Measurements from ENCODE around the gene ZNF552. TPM values are rescaled to one million over a fixed set of nuclear protein-coding genes. Genes with fewer than 3 reads are reported as not detected.
"Not testable (repeated sequence)": the region's sequence is repeated elsewhere in the genome, so short reads cannot be mapped to it uniquely, and the experiment has no call there.

The ZNF552 gene
- 1 to 10 TPM; 6.5 to 6.7 TPM for total RNA-seq

DNA sequence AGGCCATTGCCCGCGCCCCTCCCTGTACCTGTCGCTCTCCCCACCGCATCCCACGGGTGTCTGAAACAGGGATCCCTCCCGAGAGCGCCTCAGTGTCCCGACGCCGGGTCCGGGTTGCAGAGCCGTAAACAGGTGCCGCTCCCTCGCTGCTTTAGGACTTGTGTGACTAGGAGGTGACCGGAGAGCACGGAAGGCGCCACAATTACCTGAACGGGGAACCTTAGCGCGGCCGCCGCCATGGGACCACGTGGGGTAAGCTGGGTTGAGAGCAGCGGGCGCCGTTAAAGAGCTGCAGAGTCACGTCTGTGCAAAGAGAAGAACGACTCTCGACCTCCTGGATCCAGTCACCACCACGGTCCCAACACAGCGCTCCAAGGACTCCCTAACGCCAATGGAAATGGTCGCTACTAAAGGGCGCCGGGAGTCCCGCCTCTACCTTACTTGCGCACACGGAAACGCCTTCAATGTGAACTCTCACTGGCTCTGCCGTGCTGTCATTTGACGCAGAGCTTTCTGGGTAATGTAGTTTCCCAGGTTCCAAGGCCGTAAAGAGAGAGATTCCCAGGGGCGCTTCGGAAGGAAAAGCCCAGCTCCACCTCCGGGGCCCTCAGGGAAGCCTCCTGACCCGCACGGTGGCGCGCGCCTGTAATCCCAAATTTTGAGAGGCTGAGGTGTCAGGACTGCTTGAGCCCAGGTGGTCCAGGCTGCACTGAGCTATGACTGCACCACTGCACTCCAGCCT, at the start of gene ZNF552:
Gene ZNF552, minus strand, starts transcription at position 409 of the 742 bp plus-strand sequence. Its CDS starts 170 bp downstream, at position 239.
- ChIA-PET POLR2A (interaction anchor here (0.6 to 1.6 kb wide), 5 partner anchors 11 to 144 kb away, joined by 3 to 6 read pairs (median 3); partner anchors contain the start of gene ZNF776), CTCF (no interaction called here)
- intact Hi-C loops (cut with micrococcal nuclease), result no loop called here
- TF ChIP-seq, protein P1, sequence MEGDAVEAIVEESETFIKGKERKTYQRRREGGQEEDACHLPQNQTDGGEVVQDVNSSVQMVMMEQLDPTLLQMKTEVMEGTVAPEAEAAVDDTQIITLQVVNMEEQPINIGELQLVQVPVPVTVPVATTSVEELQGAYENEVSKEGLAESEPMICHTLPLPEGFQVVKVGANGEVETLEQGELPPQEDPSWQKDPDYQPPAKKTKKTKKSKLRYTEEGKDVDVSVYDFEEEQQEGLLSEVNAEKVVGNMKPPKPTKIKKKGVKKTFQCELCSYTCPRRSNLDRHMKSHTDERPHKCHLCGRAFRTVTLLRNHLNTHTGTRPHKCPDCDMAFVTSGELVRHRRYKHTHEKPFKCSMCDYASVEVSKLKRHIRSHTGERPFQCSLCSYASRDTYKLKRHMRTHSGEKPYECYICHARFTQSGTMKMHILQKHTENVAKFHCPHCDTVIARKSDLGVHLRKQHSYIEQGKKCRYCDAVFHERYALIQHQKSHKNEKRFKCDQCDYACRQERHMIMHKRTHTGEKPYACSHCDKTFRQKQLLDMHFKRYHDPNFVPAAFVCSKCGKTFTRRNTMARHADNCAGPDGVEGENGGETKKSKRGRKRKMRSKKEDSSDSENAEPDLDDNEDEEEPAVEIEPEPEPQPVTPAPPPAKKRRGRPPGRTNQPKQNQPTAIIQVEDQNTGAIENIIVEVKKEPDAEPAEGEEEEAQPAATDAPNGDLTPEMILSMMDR (IDR thresholded peaks at IDR 0.05), result no peak
- Mint-ChIP-seq H3K4me3 (peak within 1 kb of the TSS; percentile 94), H3K9me3 (no peaks in the 10 kb centered on the region), H3K27me3 (no peaks in the 10 kb centered on the region), H3K4me1 (ENCODE audit: low read depth) (peaks cover 44% of the 10 kb centered on the region), H3K36me3 (ENCODE audit: low read depth) (peaks cover 30% of the 10 kb centered on the region), H3K27ac (peak within 1 kb of the TSS; percentile 90)
- peak; percentile 80 for ATAC-seq
- DNase-seq, result peak; percentile 86

DNA sequence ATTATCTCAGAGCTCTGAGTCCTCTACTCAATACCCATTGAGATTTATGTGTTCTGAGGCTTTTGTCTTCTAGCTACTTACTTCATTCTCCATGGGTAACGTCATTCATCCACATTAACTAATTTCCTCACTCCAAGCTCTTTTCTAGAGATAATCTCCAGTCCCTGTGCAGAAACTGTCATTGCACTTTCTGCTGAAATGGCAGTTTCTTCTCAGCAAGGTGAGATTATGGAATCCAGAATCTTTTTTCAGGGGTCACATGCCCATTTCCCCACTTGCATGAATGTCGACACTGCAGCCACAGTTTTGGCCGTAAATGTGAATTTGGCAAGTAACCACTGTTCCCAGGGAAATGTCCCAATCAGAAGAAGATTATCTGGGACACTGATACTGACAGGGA, 47.6 kb upstream of the ZNF552 start:
- intact Hi-C loops (cut with micrococcal nuclease); DNase-seq; ATAC-seq; H3K27me3 Mint-ChIP-seq; H3K4me3 Mint-ChIP-seq; H3K4me1 Mint-ChIP-seq (ENCODE audit: low read depth); H3K27ac Mint-ChIP-seq: not testable (repeated sequence)
- CTCF ChIA-PET, result interaction anchor here (1.1 kb wide), 1 partner anchor 24 kb away, joined by 3 read pairs; no protein-coding TSS in a partner anchor
- POLR2A ChIA-PET, result interaction anchor here (2.2 kb wide), 1 partner anchor 10 kb away, joined by 10 read pairs; no protein-coding TSS in a partner anchor
- H3K9me3 Mint-ChIP-seq, result peaks cover 31% of the 10 kb centered on the region
- peaks cover 91% of the 10 kb centered on the region for H3K36me3 Mint-ChIP-seq (ENCODE audit: low read depth)

DNA sequence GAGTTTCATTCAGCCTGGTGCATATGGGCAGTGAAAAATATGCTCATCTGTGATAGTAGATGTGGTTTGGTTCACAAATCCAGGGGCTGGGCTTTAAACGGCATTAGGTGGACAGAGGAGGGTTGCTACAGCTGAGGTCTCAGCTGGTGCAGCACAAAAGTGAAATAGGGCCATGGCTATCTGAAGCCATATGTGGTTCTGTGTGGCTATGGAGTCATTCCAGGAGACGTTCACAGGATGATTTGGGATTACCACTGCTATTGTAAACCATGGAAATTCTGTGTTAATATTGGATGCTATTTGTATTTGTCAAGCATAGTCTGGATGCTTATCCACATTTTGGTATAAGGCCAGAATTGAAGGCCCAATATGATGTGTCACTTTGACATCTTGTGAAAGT, 39.4 kb upstream of the ZNF552 start:
- POLR2A ChIA-PET; H3K27ac Mint-ChIP-seq; intact Hi-C loops (cut with micrococcal nuclease); H3K4me3 Mint-ChIP-seq; H3K27me3 Mint-ChIP-seq; DNase-seq; ATAC-seq; CTCF ChIA-PET: not testable (repeated sequence)
- Mint-ChIP-seq H3K36me3 (ENCODE audit: low read depth) (peaks cover 79% of the 10 kb centered on the region), H3K9me3 (peaks cover 17% of the 10 kb centered on the region), H3K4me1 (ENCODE audit: low read depth) (peaks cover 22% of the 10 kb centered on the region)

DNA sequence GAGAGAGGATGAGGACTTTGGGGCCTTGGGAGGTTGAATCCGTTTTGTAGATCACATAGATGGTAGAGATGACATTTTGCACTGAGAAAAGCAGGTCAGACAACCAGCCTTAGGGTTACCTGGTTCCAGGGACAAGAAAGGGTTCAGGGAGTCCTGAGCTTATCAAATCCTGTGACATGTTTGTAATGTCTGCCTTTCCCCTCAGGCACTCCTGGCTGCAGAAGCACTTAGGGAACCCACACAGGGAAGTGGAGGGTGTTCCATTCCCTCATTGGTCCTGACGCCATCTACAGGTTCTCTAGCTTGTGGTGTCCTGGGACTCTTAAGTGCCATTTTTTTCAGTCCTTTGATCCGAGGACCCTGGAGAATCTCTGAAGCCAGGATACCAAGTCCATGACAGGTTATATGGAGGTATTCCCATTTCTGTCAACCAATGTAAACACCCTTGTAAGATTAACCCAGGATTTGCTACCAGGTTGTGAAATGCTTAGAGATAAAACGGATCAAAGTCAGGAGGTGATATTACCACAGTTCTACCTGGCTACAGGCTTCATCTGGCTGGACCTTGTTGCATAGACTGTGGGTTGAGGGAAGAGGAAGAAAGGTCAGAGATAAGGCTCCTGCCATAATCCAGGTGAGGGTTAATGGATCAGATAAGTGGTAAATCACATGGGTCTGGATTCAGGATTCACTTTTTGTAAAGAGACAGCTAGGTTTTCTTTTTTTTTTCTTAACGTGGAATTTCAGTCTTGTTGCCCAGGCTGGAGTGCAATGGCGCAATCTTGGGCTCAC, 37.3 kb upstream of the ZNF552 start:
- ATAC-seq; CTCF ChIA-PET; POLR2A ChIA-PET; H3K4me3 Mint-ChIP-seq; H3K27me3 Mint-ChIP-seq; DNase-seq; intact Hi-C loops (cut with micrococcal nuclease): not testable (repeated sequence)
- Mint-ChIP-seq H3K9me3 (peaks cover 11% of the 10 kb centered on the region), H3K4me1 (ENCODE audit: low read depth) (peaks cover 25% of the 10 kb centered on the region), H3K36me3 (ENCODE audit: low read depth) (peaks cover 67% of the 10 kb centered on the region), H3K27ac (peak overlapping the region; percentile 34)

DNA sequence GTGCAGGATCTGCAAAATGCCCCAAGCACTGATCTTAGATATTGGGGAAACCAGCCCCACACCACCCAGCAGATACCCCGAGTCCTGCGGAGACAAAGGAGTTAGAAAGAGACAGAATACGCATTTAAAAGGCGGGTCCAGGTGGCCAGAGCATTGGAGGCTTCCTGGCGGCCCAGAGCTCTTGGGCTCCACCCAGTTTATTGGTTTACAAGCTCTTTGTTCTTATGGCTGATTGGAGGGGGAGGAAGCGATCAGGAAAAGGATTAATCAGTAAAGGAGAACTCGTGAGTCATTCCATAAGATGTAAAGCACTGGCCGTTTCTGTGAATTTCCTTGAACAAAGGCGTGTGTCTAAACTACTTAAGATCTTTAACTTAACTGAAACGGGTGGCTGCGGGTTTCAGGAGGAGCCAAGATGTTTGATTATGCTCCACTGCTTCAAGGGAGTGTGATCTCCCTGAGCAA, 35.9 kb upstream of the ZNF552 start:
- H3K36me3 Mint-ChIP-seq (ENCODE audit: low read depth), result peaks cover 58% of the 10 kb centered on the region
- POLR2A ChIA-PET, result interaction anchor here (1.0 to 2.0 kb wide), 4 partner anchors 10 to 66 kb away, joined by 3 to 6 read pairs (median 4); partner anchors contain the start of gene ZNF417
- H3K27me3 Mint-ChIP-seq, result no peaks in the 10 kb centered on the region
- intact Hi-C loops (cut with micrococcal nuclease), result no loop called here
- CTCF ChIA-PET, result interaction anchor here (1.2 kb wide), 1 partner anchor 51 kb away, joined by 3 read pairs; no protein-coding TSS in a partner anchor
- H3K27ac Mint-ChIP-seq, result peak overlapping the region; percentile 94
- peaks cover 7% of the 10 kb centered on the region for H3K9me3 Mint-ChIP-seq
- H3K4me3 Mint-ChIP-seq, result peak overlapping the region; percentile 95
- peaks cover 28% of the 10 kb centered on the region for H3K4me1 Mint-ChIP-seq (ENCODE audit: low read depth)
- ATAC-seq (no peak), DNase-seq (peak; percentile 44)
- TF ChIP-seq, protein P1 (IDR thresholded peaks at IDR 0.05), result no peak

DNA sequence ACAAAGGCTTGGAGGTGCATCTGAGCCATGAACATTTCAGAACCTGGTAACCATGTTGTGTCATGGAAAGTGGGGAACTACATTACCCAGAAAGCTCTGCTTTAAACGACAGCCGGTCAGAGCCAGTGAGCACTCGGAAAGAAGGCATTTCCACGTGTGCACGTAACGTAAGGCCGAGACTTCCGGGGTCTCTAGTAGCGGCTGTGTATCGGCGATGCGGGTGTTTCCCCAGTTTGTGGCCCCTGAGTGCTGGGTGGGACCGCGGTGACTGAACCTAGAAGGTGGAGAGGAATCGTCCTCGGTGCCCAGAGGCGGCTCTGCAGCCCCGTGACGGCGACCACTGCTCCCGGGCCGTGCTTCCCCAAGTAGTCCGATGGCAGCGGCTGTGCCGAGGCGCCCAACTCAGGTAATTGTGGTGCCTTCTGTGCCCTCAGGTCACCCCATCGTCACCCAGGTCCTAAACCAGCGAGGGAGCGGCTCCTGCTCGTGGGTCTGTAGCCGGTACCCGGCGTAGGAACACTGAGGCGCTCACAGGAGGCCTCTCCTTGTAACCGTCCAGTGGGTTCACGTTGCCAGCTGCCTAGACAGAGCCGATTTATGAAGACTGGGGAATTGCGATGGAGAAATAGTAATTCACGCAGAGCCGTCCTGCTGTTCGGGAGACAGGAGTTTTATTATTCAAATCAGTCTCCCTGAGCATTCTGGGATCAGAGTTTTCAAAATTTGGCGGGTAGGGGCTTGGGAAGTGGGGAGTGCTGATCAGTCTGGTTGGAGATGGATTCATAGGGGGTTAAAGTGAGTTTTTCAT, 35.2 kb upstream of the ZNF552 start, which contains the start of gene ZNF587:
Gene ZNF587, plus strand, starts transcription at position 194 of the 808 bp plus-strand sequence. Its CDS starts 180 bp downstream, at position 374.
- peak within 1 kb of the TSS; percentile 94 for H3K27ac Mint-ChIP-seq
- peaks cover 28% of the 10 kb centered on the region for H3K4me1 Mint-ChIP-seq (ENCODE audit: low read depth)
- intact Hi-C loops (cut with micrococcal nuclease); H3K27me3 Mint-ChIP-seq; H3K9me3 Mint-ChIP-seq: not testable (repeated sequence)
- peaks cover 58% of the 10 kb centered on the region for H3K36me3 Mint-ChIP-seq (ENCODE audit: low read depth)
- peak; percentile 91 for DNase-seq
- peak; percentile 98 for ATAC-seq
- POLR2A ChIA-PET, result interaction anchor here (1.0 to 2.0 kb wide), 5 partner anchors 10 to 105 kb away, joined by 3 to 6 read pairs (median 4); partner anchors contain the start of gene ZNF417
- H3K4me3 Mint-ChIP-seq, result peak within 1 kb of the TSS; percentile 95
- CTCF ChIA-PET, result interaction anchor here (1.2 kb wide), 1 partner anchor 52 kb away, joined by 3 read pairs; no protein-coding TSS in a partner anchor

DNA sequence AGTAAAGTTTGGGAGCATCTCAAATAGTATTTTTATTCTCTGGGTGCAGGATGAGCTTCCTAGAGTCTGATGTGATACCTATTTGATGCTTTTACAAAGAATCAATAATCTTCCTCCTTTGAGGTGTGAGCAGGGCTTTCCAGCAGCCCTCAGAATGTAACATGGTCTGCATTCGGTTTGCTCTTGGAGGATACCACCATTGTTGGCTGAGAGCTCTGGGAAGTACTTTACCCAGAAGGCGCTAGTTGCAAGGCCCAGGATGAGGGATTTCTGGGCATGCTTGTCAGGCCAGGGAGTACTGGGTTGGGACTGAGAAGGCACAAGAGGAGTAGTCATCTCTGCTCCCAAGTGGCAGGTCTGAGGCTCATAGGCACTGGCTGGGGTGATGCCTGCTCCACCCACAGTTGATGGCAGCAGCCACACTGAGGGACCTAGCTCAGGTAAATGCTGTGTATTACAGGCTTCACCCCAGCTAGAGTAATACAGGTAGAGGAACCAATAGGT, 34.5 kb upstream of the ZNF552 start:
- H3K27me3 Mint-ChIP-seq; H3K9me3 Mint-ChIP-seq; DNase-seq; intact Hi-C loops (cut with micrococcal nuclease); ATAC-seq; CTCF ChIA-PET: not testable (repeated sequence)
- Mint-ChIP-seq H3K27ac (peak overlapping the region; percentile 94), H3K4me3 (peak overlapping the region; percentile 95), H3K4me1 (ENCODE audit: low read depth) (peaks cover 28% of the 10 kb centered on the region), H3K36me3 (ENCODE audit: low read depth) (peaks cover 58% of the 10 kb centered on the region)
- POLR2A ChIA-PET, result interaction anchor here (1.2 to 1.7 kb wide), 3 partner anchors 9 to 105 kb away, joined by 3 to 6 read pairs (median 4); no protein-coding TSS in a partner anchor

DNA sequence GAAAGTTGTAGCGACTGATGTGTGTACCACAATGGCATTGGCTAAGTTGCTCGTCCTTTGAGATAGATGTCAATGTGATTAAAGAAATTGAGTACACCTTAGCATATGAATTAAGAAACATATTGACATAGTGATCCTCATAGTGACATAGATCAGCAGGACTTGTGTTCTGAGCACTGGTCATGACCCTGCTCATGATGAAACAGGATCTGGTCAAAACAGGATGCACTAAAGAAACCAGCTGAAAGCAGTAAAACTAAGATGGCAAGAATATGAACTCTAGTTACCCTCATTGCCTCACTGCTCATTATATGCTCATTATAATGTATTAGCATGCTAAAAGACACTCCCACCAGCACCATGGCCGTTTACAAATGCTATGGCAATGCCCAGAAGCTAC, 32.5 kb upstream of the ZNF552 start:
- DNase-seq; intact Hi-C loops (cut with micrococcal nuclease); H3K9me3 Mint-ChIP-seq; ATAC-seq; CTCF ChIA-PET; H3K27ac Mint-ChIP-seq; H3K27me3 Mint-ChIP-seq; H3K4me3 Mint-ChIP-seq: not testable (repeated sequence)
- POLR2A ChIA-PET, result interaction anchor here (0.6 to 1.1 kb wide), 2 partner anchors 28 to 72 kb away, joined by 3 to 4 read pairs; no protein-coding TSS in a partner anchor
- Mint-ChIP-seq H3K36me3 (ENCODE audit: low read depth) (peaks cover 55% of the 10 kb centered on the region), H3K4me1 (ENCODE audit: low read depth) (peaks cover 25% of the 10 kb centered on the region)

Data from activated CD8-positive, alpha-beta T cell treated with anti-CD3 and anti-CD28 coated beads for 36 hours (primary cell).